Neural cell (in vitro differentiated cells): ENCODE results near the gene SEC14L6. TPM values are rescaled to one million over a fixed set of nuclear protein-coding genes. Genes with fewer than 3 reads are reported as not detected.

Experiments used
- H2AFZ ChIP-seq: fragments of 200-600, 300-800 bp; sonication (generic), shearing (Covaris generic); 2 replicates; pipeline ENCODE4 v1.6.0; 2014; ENCODE audit warnings: low read depth, mild to moderate bottlenecking, antibody characterized with exemption, low read length, moderate library complexity
- H3F3A ChIP-seq: fragments of 200-600 bp; shearing (Covaris generic); 2 replicates; pipeline ENCODE4 v1.6.1; 2016; ENCODE audit warnings: mild to moderate bottlenecking, moderate library complexity, mixed read lengths, antibody characterized with exemption, low read length; ENCODE audit not compliant: insufficient read depth, poor library complexity, severe bottlenecking
- H3K27ac ChIP-seq: fragments of 200-600, 300-800 bp; sonication (generic), shearing (Covaris generic); 2 replicates; pipeline ENCODE4 v1.5.1; 2014; ENCODE audit warnings: mild to moderate bottlenecking, low read length, moderate library complexity
- H3K27me3 ChIP-seq: fragments of 300-800, 200-600 bp; sonication (generic), shearing (Covaris generic); 2 replicates; pipeline ENCODE4 v1.6.0; 2014; ENCODE audit warnings: mild to moderate bottlenecking, low read depth, low read length, moderate library complexity; ENCODE audit not compliant: insufficient read depth
- H3K36me3 ChIP-seq: fragments of 300-800, 200-600 bp; sonication (generic), shearing (Covaris generic); 2 replicates; pipeline ENCODE4 v1.5.1; 2014; ENCODE audit warnings: mild to moderate bottlenecking, antibody characterized with exemption, low read length, moderate library complexity; ENCODE audit not compliant: insufficient read depth
- H3K4me2 ChIP-seq: fragments of 300-800, 200-600 bp; sonication (generic), shearing (Covaris generic); 2 replicates; pipeline ENCODE4 v1.6.0; 2014; ENCODE audit warnings: mild to moderate bottlenecking, low read length
- H3K4me3 ChIP-seq: fragments of 300-800, 200-600 bp; sonication (generic), shearing (Covaris generic); 2 replicates; pipeline ENCODE4 v1.5.1; 2014; ENCODE audit warnings: mild to moderate bottlenecking, low read length, moderate library complexity
- H3K79me2 ChIP-seq: fragments of 200-600 bp; shearing (Covaris generic); replicated peaks from 2 replicates; pipeline ENCODE4 v1.6.0; 2014; ENCODE audit warnings: mild to moderate bottlenecking, low read length, moderate library complexity; ENCODE audit not compliant: insufficient read depth
- H3K9ac ChIP-seq: fragments of 300-800, 200-600 bp; sonication (generic), shearing (Covaris generic); 2 replicates; pipeline ENCODE4 v1.6.1; 2016; ENCODE audit warnings: mild to moderate bottlenecking, low read length, mixed read lengths
- H3K9me2 ChIP-seq: fragments of 200-600 bp; shearing (Covaris generic); 2 replicates; pipeline ENCODE4 v1.6.1; 2016; ENCODE audit warnings: mild to moderate bottlenecking, low read length, mixed read lengths; ENCODE audit not compliant: insufficient read depth
- H3K9me3 ChIP-seq: fragments of 200-600, 300-800 bp; sonication (generic), shearing (Covaris generic); 2 replicates; pipeline ENCODE4 v1.6.1; 2016; ENCODE audit warnings: mild to moderate bottlenecking, mixed run types, low read length, moderate library complexity, mixed read lengths
- H4K20me1 ChIP-seq: fragments of 200-600 bp; shearing (Covaris generic); 2 replicates; pipeline ENCODE4 v1.6.1; 2016; ENCODE audit warnings: mild to moderate bottlenecking, mixed run types; ENCODE audit not compliant: insufficient read depth
- EP300 ChIP-seq: fragments of 450-650 bp; conservative IDR thresholded peaks from 2 replicates; pipeline ENCODE4 v1.6.1; 2014; ENCODE audit warnings: antibody characterized with exemption, mild to moderate bottlenecking, moderate library complexity; ENCODE audit not compliant: poor library complexity, severe bottlenecking
- EZH2 ChIP-seq: fragments of 200-600, 300-800 bp; shearing (Covaris generic), sonication (generic); IDR thresholded peaks from 2 replicates; pipeline ENCODE4 v1.6.1; 2014; ENCODE audit warnings: antibody characterized with exemption, low read length, borderline replicate concordance, mild to moderate bottlenecking; ENCODE audit not compliant: insufficient read depth, poor library complexity, severe bottlenecking
- MXI1 ChIP-seq: fragments of 450-650 bp; conservative IDR thresholded peaks from 2 replicates; pipeline ENCODE4 v1.6.1; 2014; ENCODE audit warnings: antibody characterized with exemption, mild to moderate bottlenecking; ENCODE audit not compliant: poor library complexity, severe bottlenecking
- POLR2AphosphoS5 ChIP-seq: IDR thresholded peaks from 2 replicates; pipeline ENCODE4 v1.6.1; 2012
- RAD21 ChIP-seq: fragments of 450-650 bp; conservative IDR thresholded peaks from 2 replicates; pipeline ENCODE4 v1.6.1; 2014; ENCODE audit warnings: antibody characterized with exemption, mild to moderate bottlenecking, moderate library complexity
- SMC3 ChIP-seq: fragments of 450-650 bp; conservative IDR thresholded peaks from 2 replicates; pipeline ENCODE4 v1.6.1; 2014; ENCODE audit warnings: antibody characterized with exemption, mild to moderate bottlenecking, moderate library complexity; ENCODE audit not compliant: poor library complexity
- TAF1 ChIP-seq: IDR thresholded peaks from 2 replicates; pipeline ENCODE4 v1.6.1; 2012; ENCODE audit warnings: low read depth
- polyA plus RNA-seq: library from polyadenylated mRNA; depleted of rRNA; stranded (reverse); fragments of >200 nt; gene quantifications from 2 replicates; pipeline ENCODE4 v1.2.3, GENCODE V29; 2014
- TF ChIP-seq, protein P1 (sequence below): fragments of 450-650 bp; IDR thresholded peaks from 2 replicates; pipeline ENCODE4 v1.5.1; 2014; ENCODE audit warnings: antibody characterized with exemption, mild to moderate bottlenecking, moderate library complexity; ENCODE audit not compliant: poor library complexity, severe bottlenecking
- TF ChIP-seq, protein P2 (sequence below): IDR thresholded peaks from 2 replicates; pipeline ENCODE4 v1.6.1; 2012; ENCODE audit warnings: borderline replicate concordance

The SEC14L6 gene
- polyA plus RNA-seq, 1 donor from 2014 or later = not detected

DNA sequence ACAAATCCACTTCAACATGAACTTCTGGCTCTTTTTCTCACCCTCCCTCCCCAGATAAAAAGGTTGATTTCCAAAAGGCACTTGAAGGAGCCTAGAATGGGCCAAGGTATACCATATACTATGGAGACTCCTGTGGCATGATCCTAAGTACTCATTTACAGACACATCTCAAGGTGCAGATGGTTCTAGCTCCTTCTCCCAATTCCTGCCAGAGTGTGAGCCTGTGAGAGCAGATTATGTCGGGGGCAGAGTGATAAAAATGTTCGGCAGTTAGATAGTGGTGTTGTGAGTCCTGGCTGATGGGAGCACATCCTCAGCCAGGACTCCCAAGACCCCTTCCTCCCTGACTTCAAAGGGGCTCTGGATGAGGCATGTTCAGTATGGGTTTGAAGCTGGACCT, 66.6 kb downstream of the SEC14L6 start:
- TF ChIP-seq EP300 (no peak), EZH2 (no peak), SMC3 (no peak)
- TF ChIP-seq, protein P1, sequence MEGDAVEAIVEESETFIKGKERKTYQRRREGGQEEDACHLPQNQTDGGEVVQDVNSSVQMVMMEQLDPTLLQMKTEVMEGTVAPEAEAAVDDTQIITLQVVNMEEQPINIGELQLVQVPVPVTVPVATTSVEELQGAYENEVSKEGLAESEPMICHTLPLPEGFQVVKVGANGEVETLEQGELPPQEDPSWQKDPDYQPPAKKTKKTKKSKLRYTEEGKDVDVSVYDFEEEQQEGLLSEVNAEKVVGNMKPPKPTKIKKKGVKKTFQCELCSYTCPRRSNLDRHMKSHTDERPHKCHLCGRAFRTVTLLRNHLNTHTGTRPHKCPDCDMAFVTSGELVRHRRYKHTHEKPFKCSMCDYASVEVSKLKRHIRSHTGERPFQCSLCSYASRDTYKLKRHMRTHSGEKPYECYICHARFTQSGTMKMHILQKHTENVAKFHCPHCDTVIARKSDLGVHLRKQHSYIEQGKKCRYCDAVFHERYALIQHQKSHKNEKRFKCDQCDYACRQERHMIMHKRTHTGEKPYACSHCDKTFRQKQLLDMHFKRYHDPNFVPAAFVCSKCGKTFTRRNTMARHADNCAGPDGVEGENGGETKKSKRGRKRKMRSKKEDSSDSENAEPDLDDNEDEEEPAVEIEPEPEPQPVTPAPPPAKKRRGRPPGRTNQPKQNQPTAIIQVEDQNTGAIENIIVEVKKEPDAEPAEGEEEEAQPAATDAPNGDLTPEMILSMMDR = no peak
- Histone ChIP-seq H3K36me3 (no peaks in the 10 kb centered on the region), H3K9me3 (no peaks in the 10 kb centered on the region), H4K20me1 (no peaks in the 10 kb centered on the region), H3K9ac (no peak overlapping the region), H3K27me3 (no peaks in the 10 kb centered on the region), H3F3A (no peaks in the 10 kb centered on the region), H3K27ac (no peak overlapping the region), H3K79me2 (no peaks in the 10 kb centered on the region), H3K9me2 (no peaks in the 10 kb centered on the region), H3K4me2 (no peak overlapping the region), H2AFZ (no peak overlapping the region), H3K4me3 (no peak overlapping the region)

- Histone ChIP-seq H3F3A (no peaks in the 10 kb centered on the region), H2AFZ (no peak overlapping the region), H4K20me1 (no peaks in the 10 kb centered on the region), H3K36me3 (no peaks in the 10 kb centered on the region), H3K27me3 (no peaks in the 10 kb centered on the region), H3K79me2 (no peaks in the 10 kb centered on the region), H3K4me2 (no peak overlapping the region), H3K4me3 (no peak overlapping the region), H3K9ac (no peak overlapping the region), H3K9me3 (no peaks in the 10 kb centered on the region), H3K27ac (no peak overlapping the region), H3K9me2 (no peaks in the 10 kb centered on the region)
- no peak for TF ChIP-seq TAF1
- no peak for TF ChIP-seq POLR2AphosphoS5
- no peak for TF ChIP-seq SMC3
- TF ChIP-seq, protein P2, sequence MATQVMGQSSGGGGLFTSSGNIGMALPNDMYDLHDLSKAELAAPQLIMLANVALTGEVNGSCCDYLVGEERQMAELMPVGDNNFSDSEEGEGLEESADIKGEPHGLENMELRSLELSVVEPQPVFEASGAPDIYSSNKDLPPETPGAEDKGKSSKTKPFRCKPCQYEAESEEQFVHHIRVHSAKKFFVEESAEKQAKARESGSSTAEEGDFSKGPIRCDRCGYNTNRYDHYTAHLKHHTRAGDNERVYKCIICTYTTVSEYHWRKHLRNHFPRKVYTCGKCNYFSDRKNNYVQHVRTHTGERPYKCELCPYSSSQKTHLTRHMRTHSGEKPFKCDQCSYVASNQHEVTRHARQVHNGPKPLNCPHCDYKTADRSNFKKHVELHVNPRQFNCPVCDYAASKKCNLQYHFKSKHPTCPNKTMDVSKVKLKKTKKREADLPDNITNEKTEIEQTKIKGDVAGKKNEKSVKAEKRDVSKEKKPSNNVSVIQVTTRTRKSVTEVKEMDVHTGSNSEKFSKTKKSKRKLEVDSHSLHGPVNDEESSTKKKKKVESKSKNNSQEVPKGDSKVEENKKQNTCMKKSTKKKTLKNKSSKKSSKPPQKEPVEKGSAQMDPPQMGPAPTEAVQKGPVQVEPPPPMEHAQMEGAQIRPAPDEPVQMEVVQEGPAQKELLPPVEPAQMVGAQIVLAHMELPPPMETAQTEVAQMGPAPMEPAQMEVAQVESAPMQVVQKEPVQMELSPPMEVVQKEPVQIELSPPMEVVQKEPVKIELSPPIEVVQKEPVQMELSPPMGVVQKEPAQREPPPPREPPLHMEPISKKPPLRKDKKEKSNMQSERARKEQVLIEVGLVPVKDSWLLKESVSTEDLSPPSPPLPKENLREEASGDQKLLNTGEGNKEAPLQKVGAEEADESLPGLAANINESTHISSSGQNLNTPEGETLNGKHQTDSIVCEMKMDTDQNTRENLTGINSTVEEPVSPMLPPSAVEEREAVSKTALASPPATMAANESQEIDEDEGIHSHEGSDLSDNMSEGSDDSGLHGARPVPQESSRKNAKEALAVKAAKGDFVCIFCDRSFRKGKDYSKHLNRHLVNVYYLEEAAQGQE = no peak
- no peak for TF ChIP-seq EZH2
- TF ChIP-seq, protein P1 = no peak
- no peak for TF ChIP-seq RAD21
- TF ChIP-seq MXI1 = no peak
- TF ChIP-seq EP300 = no peak
Measured at GRCh38 chr22:30474683-30475424, 71.7 kb downstream of the SEC14L6 start.
